ENCODE results near the gene TNFRSF13B. TPM values are rescaled to one million over a fixed set of nuclear protein-coding genes. Genes with fewer than 3 reads are reported as not detected.
"Not testable (repeated sequence)": the region's sequence is repeated elsewhere in the genome, so short reads cannot be mapped to it uniquely, and the experiment has no call there.

The TNFRSF13B gene
- total and polyA plus RNA-seq, 2 donors (not counting 1 experiment from before 2014, with no cell fraction given): not detected

DNA sequence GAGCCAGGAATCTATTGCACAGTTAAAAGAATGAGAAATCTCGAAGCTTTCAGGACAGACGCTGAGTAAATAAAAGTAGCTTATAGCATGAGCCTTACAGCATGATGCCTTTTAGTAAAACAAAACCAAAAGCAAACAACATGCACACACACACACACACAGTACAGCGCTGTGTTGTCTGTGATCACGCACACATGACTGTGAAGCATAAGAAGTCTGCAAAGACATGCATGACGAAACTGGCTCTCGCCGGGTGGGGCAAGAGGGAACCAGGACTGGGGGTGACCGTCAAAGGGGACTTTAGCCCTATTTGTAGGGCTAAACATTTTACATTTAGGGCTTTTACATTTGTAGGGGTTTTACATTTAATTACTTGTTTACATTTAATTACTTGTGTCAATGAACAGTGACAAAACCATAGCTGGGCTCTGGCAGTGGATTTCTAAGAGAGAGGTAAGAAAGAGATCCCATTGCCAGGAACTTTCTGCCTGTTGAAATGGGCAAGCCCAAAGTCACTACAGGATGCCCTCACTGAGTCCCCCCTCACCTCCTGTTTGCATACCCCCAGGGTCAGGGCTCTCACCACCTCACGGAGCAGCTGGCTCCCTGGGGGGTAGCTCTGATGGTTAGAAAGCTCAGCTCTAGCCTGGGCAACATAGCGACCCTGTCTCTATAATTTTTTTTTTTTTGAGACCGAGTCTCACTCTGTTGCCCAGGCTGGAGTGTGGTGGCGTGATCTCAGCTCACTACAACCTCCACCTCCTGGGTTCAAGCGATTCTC, 2.0 kb upstream of the TNFRSF13B start:
- Histone ChIP-seq H3K79me2 (ENCODE audit: control insufficient read depth, insufficient read depth, low read length) (no peaks in the 10 kb centered on the region), H4K20me1 (ENCODE audit: control insufficient read depth, extremely low read depth, insufficient read depth, low read length) (no peaks in the 10 kb centered on the region), H3K27me3 (ENCODE audit: control insufficient read depth, insufficient read depth, low read length) (no peaks in the 10 kb centered on the region), H3K36me3 (ENCODE audit: control insufficient read depth, insufficient read depth, low read length) (no peaks in the 10 kb centered on the region), H2AFZ (ENCODE audit: low read length) (no peak overlapping the region), H3K9me3 (ENCODE audit: control insufficient read depth, insufficient read depth, low read depth, low read length) (no peaks in the 10 kb centered on the region), H3K9ac (ENCODE audit: insufficient read depth, low read length) (no peak overlapping the region), H3K4me3 (replicated peaks in 1 of 4; ENCODE audit: control extremely low read depth in 1 of 4, insufficient read depth in 1 of 4, low read depth in 3 of 4, low read length in 4 of 4) (no peak overlapping the region), H3K4me2 (ENCODE audit: extremely low read depth, insufficient read depth, low read length) (no peak overlapping the region), H3K27ac (ENCODE audit: insufficient read depth, low read length) (no peak overlapping the region), H3K4me1 (ENCODE audit: control insufficient read depth, extremely low read depth, insufficient read depth, low read length) (no peaks in the 10 kb centered on the region)
- TF ChIP-seq EZH2 (IDR thresholded peaks at IDR 0.05; ENCODE audit: low read length, missing control alignments): no peak
- TF ChIP-seq, protein P1, sequence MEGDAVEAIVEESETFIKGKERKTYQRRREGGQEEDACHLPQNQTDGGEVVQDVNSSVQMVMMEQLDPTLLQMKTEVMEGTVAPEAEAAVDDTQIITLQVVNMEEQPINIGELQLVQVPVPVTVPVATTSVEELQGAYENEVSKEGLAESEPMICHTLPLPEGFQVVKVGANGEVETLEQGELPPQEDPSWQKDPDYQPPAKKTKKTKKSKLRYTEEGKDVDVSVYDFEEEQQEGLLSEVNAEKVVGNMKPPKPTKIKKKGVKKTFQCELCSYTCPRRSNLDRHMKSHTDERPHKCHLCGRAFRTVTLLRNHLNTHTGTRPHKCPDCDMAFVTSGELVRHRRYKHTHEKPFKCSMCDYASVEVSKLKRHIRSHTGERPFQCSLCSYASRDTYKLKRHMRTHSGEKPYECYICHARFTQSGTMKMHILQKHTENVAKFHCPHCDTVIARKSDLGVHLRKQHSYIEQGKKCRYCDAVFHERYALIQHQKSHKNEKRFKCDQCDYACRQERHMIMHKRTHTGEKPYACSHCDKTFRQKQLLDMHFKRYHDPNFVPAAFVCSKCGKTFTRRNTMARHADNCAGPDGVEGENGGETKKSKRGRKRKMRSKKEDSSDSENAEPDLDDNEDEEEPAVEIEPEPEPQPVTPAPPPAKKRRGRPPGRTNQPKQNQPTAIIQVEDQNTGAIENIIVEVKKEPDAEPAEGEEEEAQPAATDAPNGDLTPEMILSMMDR (conservative IDR thresholded peaks at IDR 0.05 in 1 of 2, IDR thresholded peaks at IDR 0.05 in 1 of 2; ENCODE audit: low read depth in 1 of 2, low read length in 2 of 2): no peak
- DNase-seq (ENCODE audit: low read depth in 2 of 2): no peak

DNA sequence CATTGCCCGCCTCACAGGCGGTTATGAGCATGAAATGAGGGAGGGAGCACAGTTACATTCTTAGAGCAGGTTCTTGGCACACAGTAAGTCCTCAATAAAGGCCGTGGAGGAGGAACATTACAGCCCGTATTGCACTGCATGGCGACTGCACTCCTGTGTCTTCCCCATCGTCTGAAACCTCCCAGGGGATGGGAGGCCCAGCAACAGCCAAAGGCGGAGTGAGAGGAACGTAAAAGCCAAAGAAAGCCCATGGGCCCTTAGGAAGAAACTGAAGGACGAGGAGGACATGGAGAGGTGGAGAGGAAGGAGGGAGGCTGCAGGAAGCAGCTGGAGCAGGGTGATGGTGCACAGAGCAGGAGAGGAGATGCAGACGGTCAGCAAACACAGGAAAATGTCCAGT, 1.1 kb upstream of the TNFRSF13B start:
- not testable (repeated sequence) for H3K4me3 ChIP-seq (replicated peaks in 1 of 4; ENCODE audit: control extremely low read depth in 1 of 4, insufficient read depth in 1 of 4, low read depth in 3 of 4, low read length in 4 of 4); H3K9ac ChIP-seq (ENCODE audit: insufficient read depth, low read length); H3K27ac ChIP-seq (ENCODE audit: insufficient read depth, low read length); H3K4me1 ChIP-seq (ENCODE audit: control insufficient read depth, extremely low read depth, insufficient read depth, low read length); H3K27me3 ChIP-seq (ENCODE audit: control insufficient read depth, insufficient read depth, low read length); H2AFZ ChIP-seq (ENCODE audit: low read length); DNase-seq (ENCODE audit: low read depth in 2 of 2); H3K9me3 ChIP-seq (ENCODE audit: control insufficient read depth, insufficient read depth, low read depth, low read length); H4K20me1 ChIP-seq (ENCODE audit: control insufficient read depth, extremely low read depth, insufficient read depth, low read length); H3K4me2 ChIP-seq (ENCODE audit: extremely low read depth, insufficient read depth, low read length); H3K79me2 ChIP-seq (ENCODE audit: control insufficient read depth, insufficient read depth, low read length); H3K36me3 ChIP-seq (ENCODE audit: control insufficient read depth, insufficient read depth, low read length)

GRCh38 chr17:16972346-16972745, 428 bp upstream of the TNFRSF13B start:
- no peaks in the 10 kb centered on the region for H3K27me3 ChIP-seq (ENCODE audit: control insufficient read depth, insufficient read depth, low read length)
- no peak overlapping the region for H2AFZ ChIP-seq (ENCODE audit: low read length)
- H3K9ac ChIP-seq (ENCODE audit: insufficient read depth, low read length): no peak overlapping the region
- H3K4me3 ChIP-seq (replicated peaks in 1 of 4; ENCODE audit: control extremely low read depth in 1 of 4, insufficient read depth in 1 of 4, low read depth in 3 of 4, low read length in 4 of 4): no peak overlapping the region
- no peaks in the 10 kb centered on the region for H3K9me3 ChIP-seq (ENCODE audit: control insufficient read depth, insufficient read depth, low read depth, low read length)
- H3K36me3 ChIP-seq (ENCODE audit: control insufficient read depth, insufficient read depth, low read length): no peaks in the 10 kb centered on the region
- H3K79me2 ChIP-seq (ENCODE audit: control insufficient read depth, insufficient read depth, low read length): no peaks in the 10 kb centered on the region
- no peak for DNase-seq (ENCODE audit: low read depth in 2 of 2)
- TF ChIP-seq EZH2 (IDR thresholded peaks at IDR 0.05; ENCODE audit: low read length, missing control alignments): no peak
- no peaks in the 10 kb centered on the region for H4K20me1 ChIP-seq (ENCODE audit: control insufficient read depth, extremely low read depth, insufficient read depth, low read length)
- H3K27ac ChIP-seq (ENCODE audit: insufficient read depth, low read length): no peak overlapping the region
- no peak overlapping the region for H3K4me2 ChIP-seq (ENCODE audit: extremely low read depth, insufficient read depth, low read length)
- no peaks in the 10 kb centered on the region for H3K4me1 ChIP-seq (ENCODE audit: control insufficient read depth, extremely low read depth, insufficient read depth, low read length)
